ENCODE measurements around the gene RAB42. TPM values are rescaled to one million over a fixed set of nuclear protein-coding genes. Genes with fewer than 3 reads are reported as not detected.
"Not testable (repeated sequence)": the region's sequence is repeated elsewhere in the genome, so short reads cannot be mapped to it uniquely, and the experiment has no call there.

RAB42 gene
- total RNA-seq, 1 experiment from 2014 or later, result not detected

- TF ChIP-seq CTCF (IDR thresholded peaks at IDR 0.05; ENCODE audit: unreplicated experiment), result no peak
- Mint-ChIP-seq H3K27me3 (ENCODE audit: insufficient read depth, unreplicated experiment) (no peaks in the 10 kb centered on the region), H3K9me3 (ENCODE audit: unreplicated experiment) (no peaks in the 10 kb centered on the region), H3K4me3 (ENCODE audit: unreplicated experiment) (peak overlapping the region; percentile 91), H3K36me3 (ENCODE audit: insufficient read depth, unreplicated experiment) (peaks cover 47% of the 10 kb centered on the region), H3K4me1 (ENCODE audit: insufficient read depth, unreplicated experiment) (peaks cover 15% of the 10 kb centered on the region), H3K27ac (ENCODE audit: low read depth, unreplicated experiment) (peak overlapping the region; percentile 92)
- BruUV-seq (replicated peaks), result TSS peak; percentile 86
- intact Hi-C loops (cut with micrococcal nuclease), result loop anchor here (5.0 kb wide), 1 partner anchor 295 kb away; no protein-coding TSS in a partner anchor
- CTCF ChIA-PET, result interaction anchor here (0.6 to 5.4 kb wide), 3 partner anchors 20 to 62 kb away, joined by 3 to 28 read pairs (median 3); no protein-coding TSS in a partner anchor
- POLR2A ChIA-PET, result interaction anchor here (0.5 to 6.6 kb wide), 40 partner anchors 8 to 911 kb away, joined by 3 to 147 read pairs (median 6); partner anchors contain the start of genes GMEB1, MED18, PHACTR4 and RCC1
- peak; percentile 49 for DNase-seq (ENCODE audit: unreplicated experiment)
Measured at GRCh38 chr1:28582248-28582615, 9.8 kb upstream of the RAB42 start.

GRCh38 chr1:28586585-28587391, 5.3 kb upstream of the RAB42 start:
- H3K36me3 Mint-ChIP-seq (ENCODE audit: insufficient read depth, unreplicated experiment); BruUV-seq (replicated peaks); intact Hi-C loops (cut with micrococcal nuclease); DNase-seq (ENCODE audit: unreplicated experiment); H3K4me1 Mint-ChIP-seq (ENCODE audit: insufficient read depth, unreplicated experiment); H3K4me3 Mint-ChIP-seq (ENCODE audit: unreplicated experiment); H3K9me3 Mint-ChIP-seq (ENCODE audit: unreplicated experiment); H3K27ac Mint-ChIP-seq (ENCODE audit: low read depth, unreplicated experiment); H3K27me3 Mint-ChIP-seq (ENCODE audit: insufficient read depth, unreplicated experiment): not testable (repeated sequence)
- CTCF ChIA-PET, result interaction anchor here (1.5 kb wide), 1 partner anchor 15 kb away, joined by 4 read pairs; no protein-coding TSS in a partner anchor
- POLR2A ChIA-PET, result interaction anchor here (0.9 kb wide), 1 partner anchor 34 kb away, joined by 4 read pairs; the partner anchor contains the start of gene TRNAU1AP

DNA sequence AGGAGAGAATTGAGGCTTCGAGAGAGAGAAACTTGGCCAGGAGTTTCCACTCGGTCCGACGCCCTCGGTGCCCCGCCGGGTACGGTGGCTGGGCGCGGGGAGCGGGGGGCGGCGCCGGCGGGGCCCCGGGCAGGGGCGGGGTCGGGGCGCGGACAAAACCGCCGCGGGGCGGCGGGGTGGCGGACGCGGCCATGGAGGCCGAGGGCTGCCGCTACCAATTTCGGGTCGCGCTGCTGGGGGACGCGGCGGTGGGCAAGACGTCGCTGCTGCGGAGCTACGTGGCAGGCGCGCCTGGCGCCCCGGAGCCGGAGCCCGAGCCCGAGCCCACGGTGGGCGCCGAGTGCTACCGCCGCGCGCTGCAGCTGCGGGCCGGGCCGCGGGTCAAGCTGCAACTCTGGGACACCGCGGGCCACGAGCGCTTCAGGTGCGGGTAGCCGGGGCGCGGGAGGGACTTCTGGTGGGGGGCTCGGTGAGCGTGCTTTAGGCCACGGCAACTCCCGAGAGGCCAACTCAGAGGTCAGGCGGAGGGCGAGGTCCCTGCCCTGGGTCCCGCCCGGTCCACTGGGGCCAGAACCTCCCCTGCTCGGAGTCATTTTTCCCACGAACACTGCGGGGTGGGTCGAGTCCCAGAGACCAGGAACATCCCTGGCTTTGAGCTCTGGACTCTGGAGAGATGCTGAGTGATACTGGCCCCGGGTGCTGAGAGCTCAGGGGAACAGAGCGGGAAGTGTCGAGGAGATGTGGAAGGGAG, 431 bp downstream of the RAB42 start:
- intact Hi-C loops (cut with micrococcal nuclease), result no loop called here
- Mint-ChIP-seq H3K36me3 (ENCODE audit: insufficient read depth, unreplicated experiment) (no peaks in the 10 kb centered on the region), H3K27ac (ENCODE audit: low read depth, unreplicated experiment) (no peak overlapping the region), H3K27me3 (ENCODE audit: insufficient read depth, unreplicated experiment) (no peaks in the 10 kb centered on the region), H3K4me1 (ENCODE audit: insufficient read depth, unreplicated experiment) (peaks cover 12% of the 10 kb centered on the region), H3K9me3 (ENCODE audit: unreplicated experiment) (no peaks in the 10 kb centered on the region), H3K4me3 (ENCODE audit: unreplicated experiment) (no peak overlapping the region)
- BruUV-seq (replicated peaks), result no TSS peak
- no peak for TF ChIP-seq CTCF (IDR thresholded peaks at IDR 0.05; ENCODE audit: unreplicated experiment)
- CTCF ChIA-PET, result interaction anchor here (0.6 kb wide), 1 partner anchor 10 kb away, joined by 3 read pairs; no protein-coding TSS in a partner anchor
- no peak for DNase-seq (ENCODE audit: unreplicated experiment)
- POLR2A ChIA-PET, result no interaction called here

- peak overlapping the region; percentile 71 for H3K27ac Mint-ChIP-seq (ENCODE audit: low read depth, unreplicated experiment)
- ChIA-PET POLR2A (interaction anchor here (0.7 to 5.7 kb wide), 2 partner anchors 13 to 75 kb away, joined by 3 to 64 read pairs; no protein-coding TSS in a partner anchor), CTCF (interaction anchor here (0.6 to 1.0 kb wide), 2 partner anchors 9 to 152 kb away, joined by 3 read pairs; no protein-coding TSS in a partner anchor)
- DNase-seq (ENCODE audit: unreplicated experiment); intact Hi-C loops (cut with micrococcal nuclease); H3K4me3 Mint-ChIP-seq (ENCODE audit: unreplicated experiment); H3K36me3 Mint-ChIP-seq (ENCODE audit: insufficient read depth, unreplicated experiment); H3K27me3 Mint-ChIP-seq (ENCODE audit: insufficient read depth, unreplicated experiment); H3K9me3 Mint-ChIP-seq (ENCODE audit: unreplicated experiment); BruUV-seq (replicated peaks): not testable (repeated sequence)
- peaks cover 12% of the 10 kb centered on the region for H3K4me1 Mint-ChIP-seq (ENCODE audit: insufficient read depth, unreplicated experiment)
Measured at GRCh38 chr1:28593988-28594356, 1.9 kb downstream of the RAB42 start.

GRCh38 chr1:28594686-28595411, 2.8 kb downstream of the RAB42 start:
- POLR2A ChIA-PET, result interaction anchor here (0.6 to 5.7 kb wide), 4 partner anchors 9 to 256 kb away, joined by 3 to 64 read pairs (median 3); no protein-coding TSS in a partner anchor
- intact Hi-C loops (cut with micrococcal nuclease); H3K27me3 Mint-ChIP-seq (ENCODE audit: insufficient read depth, unreplicated experiment); H3K4me3 Mint-ChIP-seq (ENCODE audit: unreplicated experiment); H3K9me3 Mint-ChIP-seq (ENCODE audit: unreplicated experiment); H3K36me3 Mint-ChIP-seq (ENCODE audit: insufficient read depth, unreplicated experiment); BruUV-seq (replicated peaks): not testable (repeated sequence)
- peak overlapping the region; percentile 71 for H3K27ac Mint-ChIP-seq (ENCODE audit: low read depth, unreplicated experiment)
- peak; percentile 95 for DNase-seq (ENCODE audit: unreplicated experiment)
- CTCF ChIA-PET, result interaction anchor here (1.0 kb wide), 1 partner anchor 9 kb away, joined by 3 read pairs; no protein-coding TSS in a partner anchor
- H3K4me1 Mint-ChIP-seq (ENCODE audit: insufficient read depth, unreplicated experiment), result peaks cover 12% of the 10 kb centered on the region
